IMR-90 (cell line): ENCODE measurements around the gene BCAS3.

ENCODE experiments used
- BHLHE40 ChIP-seq: fragments of 150-350 bp; IDR thresholded peaks from 2 replicates; pipeline ENCODE4 v1.6.1; 2016; ENCODE audit warnings: mild to moderate bottlenecking, low read depth, low read length
- CEBPB ChIP-seq: IDR thresholded peaks from 2 replicates; pipeline ENCODE4 v1.6.1; 2012; ENCODE audit warnings: low read depth, low read length, improper control_type of control experiment
- CHD1 ChIP-seq: IDR thresholded peaks from 2 replicates; pipeline ENCODE4 v1.6.1; 2012; ENCODE audit warnings: low read depth, low read length, improper control_type of control experiment
- CTCF ChIP-seq: conservative IDR thresholded peaks from 2 replicates; pipeline ENCODE4 v1.5.1; 2012; ENCODE audit warnings: mild to moderate bottlenecking, low read depth, low read length, improper control_type of control experiment
- ELK1 ChIP-seq: fragments of 150-350 bp; IDR thresholded peaks from 2 replicates; pipeline ENCODE4 v1.6.1; 2016; ENCODE audit warnings: low read depth, mild to moderate bottlenecking, low read length, moderate library complexity, borderline replicate concordance
- FOS ChIP-seq: fragments of 150-350 bp; IDR thresholded peaks from 2 replicates; pipeline ENCODE4 v1.6.1; 2016; ENCODE audit warnings: low read depth, low read length
- MAFK ChIP-seq: IDR thresholded peaks from 2 replicates; pipeline ENCODE4 v1.6.1; 2012; ENCODE audit warnings: low read depth, low read length, improper control_type of control experiment
- MAZ ChIP-seq: IDR thresholded peaks from 2 replicates; pipeline ENCODE4 v1.6.1; 2012; ENCODE audit warnings: low read depth, mild to moderate bottlenecking, low read length, improper control_type of control experiment, moderate library complexity, borderline replicate concordance
- MXI1 ChIP-seq: IDR thresholded peaks from 2 replicates; pipeline ENCODE4 v1.6.1; 2012; ENCODE audit warnings: low read depth, mild to moderate bottlenecking, low read length, moderate library complexity, borderline replicate concordance
- POLR2A ChIP-seq: IDR thresholded peaks from 2 replicates; pipeline ENCODE4 v1.6.1; 2012; ENCODE audit warnings: mild to moderate bottlenecking, low read depth, low read length
- RAD21 ChIP-seq: IDR thresholded peaks from 2 replicates; pipeline ENCODE4 v1.6.1; 2012; ENCODE audit warnings: low read length, improper control_type of control experiment
- RCOR1 ChIP-seq: IDR thresholded peaks from 2 replicates; pipeline ENCODE4 v1.6.1; 2012; ENCODE audit warnings: mild to moderate bottlenecking, low read length, improper control_type of control experiment; ENCODE audit not compliant: insufficient replicate concordance
- RFX5 ChIP-seq: IDR thresholded peaks from 2 replicates; pipeline ENCODE4 v1.8.0; 2012; ENCODE audit warnings: low read depth, mild to moderate bottlenecking, low read length, moderate library complexity
- TF ChIP-seq, protein P1 (sequence below): fragments of 150-350 bp; IDR thresholded peaks from 2 replicates; pipeline ENCODE4 v1.6.1; 2017; ENCODE audit warnings: mild to moderate bottlenecking, antibody characterized with exemption, low read length, low read depth

- no peak for TF ChIP-seq CTCF
- TF ChIP-seq POLR2A = no peak
- TF ChIP-seq CEBPB = no peak
- TF ChIP-seq FOS = no peak
- TF ChIP-seq BHLHE40 = no peak
- TF ChIP-seq RCOR1 = no peak
- TF ChIP-seq RAD21 = no peak
- TF ChIP-seq MAZ = no peak
- TF ChIP-seq, protein P1, sequence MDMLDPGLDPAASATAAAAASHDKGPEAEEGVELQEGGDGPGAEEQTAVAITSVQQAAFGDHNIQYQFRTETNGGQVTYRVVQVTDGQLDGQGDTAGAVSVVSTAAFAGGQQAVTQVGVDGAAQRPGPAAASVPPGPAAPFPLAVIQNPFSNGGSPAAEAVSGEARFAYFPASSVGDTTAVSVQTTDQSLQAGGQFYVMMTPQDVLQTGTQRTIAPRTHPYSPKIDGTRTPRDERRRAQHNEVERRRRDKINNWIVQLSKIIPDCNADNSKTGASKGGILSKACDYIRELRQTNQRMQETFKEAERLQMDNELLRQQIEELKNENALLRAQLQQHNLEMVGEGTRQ = no peak
- TF ChIP-seq ELK1 = no peak
- TF ChIP-seq MXI1 = no peak
- no peak for TF ChIP-seq RFX5
- no peak for TF ChIP-seq MAFK
- TF ChIP-seq CHD1 = no peak
Observed at GRCh38 chr17:61330174-61331150, 652.8 kb downstream of the BCAS3 start.
